Astrocyte of the cerebellum (primary cell): ENCODE data around the gene ITSN1.

ENCODE experiments used
- DNase-seq: peaks from one replicate; pipeline ENCODE4 v3.0.0-alpha.2; 2011; ENCODE audit warnings: low read depth
- H3K4me3 ChIP-seq: 2 replicates; pipeline ENCODE4 v1.5.1; 2011; ENCODE audit warnings: mild to moderate bottlenecking, low read depth, low read length, moderate library complexity
- in situ Hi-C: cut with HindIII; loops from 2 replicates; pipeline ENCODE4 v1.10.0; 2017; ENCODE audit warnings: low sequenced_read_pairs
- TF ChIP-seq, protein P1 (sequence below): IDR thresholded peaks from 2 replicates; pipeline ENCODE4 v1.5.1; 2012; ENCODE audit warnings: low read length, low read depth, moderate library complexity, mild to moderate bottlenecking; ENCODE audit errors: missing control alignments

The ITSN1 gene

DNA sequence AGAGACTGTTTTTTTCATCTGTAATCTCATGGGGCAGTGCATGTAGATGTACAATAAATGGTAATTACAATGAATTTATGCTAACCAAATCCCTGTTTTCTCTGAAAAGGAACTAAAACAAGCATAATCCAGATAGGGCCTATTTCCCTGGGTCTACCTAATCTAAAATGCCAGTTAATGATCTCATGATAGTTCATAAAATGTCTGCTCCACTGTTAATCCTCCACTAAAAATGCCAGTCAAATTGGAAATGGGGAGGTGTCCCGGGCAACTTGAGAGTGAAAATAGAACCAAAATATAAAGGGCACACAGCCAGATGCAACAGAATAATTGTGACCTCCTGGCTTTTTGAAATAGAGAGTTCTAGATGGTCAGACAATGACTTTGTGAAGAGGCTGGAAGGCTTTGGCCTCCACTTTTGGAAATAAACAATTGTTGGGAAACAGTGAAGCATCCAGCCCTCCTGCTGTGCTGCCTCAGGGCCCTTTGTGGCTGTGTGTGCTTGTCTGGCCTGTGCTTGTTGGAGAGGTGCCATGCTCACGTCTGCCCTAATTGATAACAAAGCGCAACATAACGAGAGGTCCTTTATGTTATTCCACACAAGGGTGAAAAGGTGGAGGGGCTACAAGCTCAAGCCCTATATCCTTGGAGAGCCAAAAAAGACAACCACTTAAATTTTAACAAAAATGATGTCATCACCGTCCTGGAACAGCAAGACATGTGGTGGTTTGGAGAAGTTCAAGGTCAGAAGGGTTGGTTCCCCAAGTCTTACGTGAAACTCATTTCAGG, 175.6 kb downstream of the ITSN1 start:
- in situ Hi-C loops: no loop called here
- TF ChIP-seq, protein P1, sequence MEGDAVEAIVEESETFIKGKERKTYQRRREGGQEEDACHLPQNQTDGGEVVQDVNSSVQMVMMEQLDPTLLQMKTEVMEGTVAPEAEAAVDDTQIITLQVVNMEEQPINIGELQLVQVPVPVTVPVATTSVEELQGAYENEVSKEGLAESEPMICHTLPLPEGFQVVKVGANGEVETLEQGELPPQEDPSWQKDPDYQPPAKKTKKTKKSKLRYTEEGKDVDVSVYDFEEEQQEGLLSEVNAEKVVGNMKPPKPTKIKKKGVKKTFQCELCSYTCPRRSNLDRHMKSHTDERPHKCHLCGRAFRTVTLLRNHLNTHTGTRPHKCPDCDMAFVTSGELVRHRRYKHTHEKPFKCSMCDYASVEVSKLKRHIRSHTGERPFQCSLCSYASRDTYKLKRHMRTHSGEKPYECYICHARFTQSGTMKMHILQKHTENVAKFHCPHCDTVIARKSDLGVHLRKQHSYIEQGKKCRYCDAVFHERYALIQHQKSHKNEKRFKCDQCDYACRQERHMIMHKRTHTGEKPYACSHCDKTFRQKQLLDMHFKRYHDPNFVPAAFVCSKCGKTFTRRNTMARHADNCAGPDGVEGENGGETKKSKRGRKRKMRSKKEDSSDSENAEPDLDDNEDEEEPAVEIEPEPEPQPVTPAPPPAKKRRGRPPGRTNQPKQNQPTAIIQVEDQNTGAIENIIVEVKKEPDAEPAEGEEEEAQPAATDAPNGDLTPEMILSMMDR: no peak
- H3K4me3 ChIP-seq: no peak overlapping the region
- DNase-seq: no peak

DNA sequence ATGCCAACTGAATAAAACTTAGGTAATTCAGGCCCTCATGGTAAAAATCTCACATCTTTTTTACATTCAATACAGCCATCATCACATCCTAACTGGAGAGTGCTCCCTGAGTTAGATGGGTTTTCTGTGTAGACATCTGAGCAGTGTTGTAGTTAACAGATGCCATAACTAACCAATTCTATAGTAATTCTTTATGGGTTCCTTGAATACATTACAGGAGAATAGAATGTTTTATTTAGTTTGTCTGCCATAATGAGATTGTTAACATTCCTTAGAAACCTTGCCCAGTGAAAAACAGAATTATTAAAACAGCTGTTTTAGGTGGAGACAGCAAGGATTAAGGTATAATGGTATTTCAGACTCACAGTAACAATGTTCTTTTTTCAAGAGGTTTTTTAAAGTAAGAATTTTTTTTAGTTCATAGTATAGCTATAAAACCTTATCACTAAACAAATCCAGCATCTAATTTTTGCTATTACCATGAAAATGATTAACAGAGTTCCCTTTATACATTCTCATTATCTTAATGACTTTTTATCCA, 178.0 kb downstream of the ITSN1 start:
- in situ Hi-C loops: no loop called here

DNA sequence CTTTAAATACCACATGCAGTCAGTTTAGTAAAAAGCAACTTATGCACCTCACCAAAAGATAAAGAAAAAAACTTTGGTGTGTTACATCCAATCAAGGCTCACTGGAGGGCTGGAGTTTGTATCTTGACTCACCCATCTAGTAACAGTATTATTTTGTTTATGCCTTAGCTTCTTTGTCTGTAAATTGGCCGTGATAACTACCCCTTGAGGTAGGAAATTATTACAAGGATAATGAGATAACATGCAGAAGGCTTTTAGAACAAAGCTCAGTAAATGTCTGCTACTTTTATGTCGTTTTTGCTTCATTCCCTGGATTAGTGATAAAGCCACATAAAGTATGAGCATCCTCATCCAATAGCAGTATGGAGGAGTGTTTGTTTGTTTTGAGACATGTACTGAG, 178.5 kb downstream of the ITSN1 start:
- no peak for DNase-seq
- TF ChIP-seq, protein P1: no peak
- H3K4me3 ChIP-seq: no peak overlapping the region
- in situ Hi-C loops: no loop called here

More for the DNA sequence above, 178.0 kb downstream of the ITSN1 start:
- TF ChIP-seq, protein P1: no peak
- DNase-seq: no peak
- no peak overlapping the region for H3K4me3 ChIP-seq

DNA sequence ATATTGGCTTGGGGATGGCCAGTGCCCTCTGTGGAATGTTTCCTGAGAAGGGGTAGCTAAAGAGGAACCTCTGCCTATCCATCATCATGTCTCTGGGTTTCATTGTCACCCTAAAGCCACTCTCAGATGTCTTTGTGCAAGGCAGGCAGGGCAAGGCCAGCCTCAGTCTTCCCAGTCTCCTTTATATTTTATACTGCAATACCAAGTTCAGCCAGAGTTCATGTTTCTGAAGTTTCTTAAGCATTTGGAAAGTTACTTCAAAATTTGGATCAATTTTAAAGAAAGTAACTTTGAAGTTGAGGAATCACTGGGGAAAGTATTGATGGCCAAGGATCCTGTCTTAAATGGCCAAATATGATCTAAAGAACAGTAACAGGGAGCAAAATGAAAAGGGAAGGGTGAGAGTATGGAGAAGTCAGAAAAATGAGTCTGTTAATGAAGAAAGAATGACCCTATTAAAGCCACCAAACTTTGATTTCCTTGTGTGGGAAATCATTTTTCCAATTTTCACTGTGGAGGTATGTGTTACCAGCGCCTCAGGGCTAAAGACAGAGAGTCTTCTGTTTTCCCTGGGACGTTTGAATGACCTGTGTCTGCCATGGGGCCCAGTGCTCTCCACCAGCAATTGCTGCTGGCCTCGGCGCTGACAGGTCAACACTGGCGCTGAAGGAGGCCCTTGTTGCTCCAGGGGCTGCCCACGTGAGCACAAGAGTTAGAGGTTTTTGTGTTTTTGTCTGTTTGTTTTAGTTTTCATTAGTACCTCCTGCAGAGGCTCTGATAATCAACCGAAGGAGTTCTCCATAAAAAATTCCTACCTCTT, 179.4 kb downstream of the ITSN1 start:
- DNase-seq: no peak
- in situ Hi-C loops: no loop called here
- TF ChIP-seq, protein P1: no peak

DNA sequence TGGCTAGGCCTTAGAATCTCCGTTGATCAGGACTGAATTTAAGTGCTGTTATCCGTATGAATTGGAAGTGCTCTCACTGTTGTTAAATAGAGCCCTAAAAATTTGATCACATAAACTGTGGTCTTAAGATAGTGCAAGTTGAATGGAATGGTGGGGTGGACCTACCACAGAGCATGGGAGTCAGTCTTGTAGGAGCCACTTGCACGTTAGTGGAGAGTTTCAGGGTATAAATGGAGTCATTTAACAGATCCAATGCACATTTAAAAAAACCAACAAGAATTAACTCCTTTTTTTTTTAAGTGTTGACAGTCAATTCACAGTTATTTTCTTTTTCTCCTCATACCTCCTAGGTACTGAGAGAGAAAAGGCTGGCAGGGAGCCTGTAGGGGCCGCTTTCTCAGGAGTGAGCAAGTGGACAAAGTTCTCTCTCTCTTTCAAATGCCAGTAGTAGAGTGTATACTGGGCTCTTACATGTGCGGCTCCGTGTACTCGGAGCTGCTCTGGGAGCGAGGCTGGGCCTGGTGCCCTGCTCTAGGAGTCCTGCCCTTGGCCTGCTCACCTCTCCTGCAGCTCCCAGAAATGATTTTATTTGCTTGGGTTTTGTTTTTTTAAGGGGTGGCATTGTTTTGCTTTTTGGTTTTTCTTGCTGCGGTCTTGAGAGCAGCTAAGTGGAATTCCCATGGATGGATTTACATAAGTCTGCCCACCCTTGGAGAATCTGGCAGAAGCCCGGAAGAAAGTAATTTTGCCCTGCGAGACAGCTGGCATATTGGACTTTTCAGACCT, 182.0 kb downstream of the ITSN1 start:
- TF ChIP-seq, protein P1: peak; percentile 31
- in situ Hi-C loops: no loop called here
- no peak overlapping the region for H3K4me3 ChIP-seq
- no peak for DNase-seq

More for the DNA sequence above, 179.4 kb downstream of the ITSN1 start:
- H3K4me3 ChIP-seq: no peak overlapping the region

DNA sequence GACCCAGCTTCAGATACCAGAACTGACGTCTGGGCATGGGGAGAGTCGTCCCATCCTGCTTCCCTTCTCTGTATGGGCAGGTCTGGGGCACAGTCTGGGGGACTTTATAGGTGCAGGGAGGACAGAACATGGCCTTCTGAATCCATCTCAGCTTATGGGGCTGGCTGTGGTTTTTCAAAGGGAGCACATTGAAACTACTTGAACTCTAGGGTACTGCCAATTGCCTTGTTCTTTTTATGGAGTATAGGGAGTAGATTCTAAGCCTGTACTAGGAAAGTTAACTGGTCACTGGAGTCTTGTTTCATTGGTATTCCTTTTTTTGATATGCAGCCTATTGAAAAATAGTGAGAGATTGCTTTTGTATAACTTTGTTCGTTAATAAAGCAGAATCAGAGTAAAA, 183.1 kb downstream of the ITSN1 start:
- no peak for DNase-seq
- no peak overlapping the region for H3K4me3 ChIP-seq
- TF ChIP-seq, protein P1: no peak
- in situ Hi-C loops: no loop called here
